Transverse colon (tissue), 3 donors: ENCODE results near the gene FGF3.

Experiments used
- CTCF ChIP-seq, 5 experiments: fragments of 200-600 bp in 3 of 5; fragments of 450-650 bp in 2 of 5; sonication (generic) in 3 of 5; IDR thresholded peaks; 1 replicate in 2 of 5; 2 replicates in 3 of 5; pipeline ENCODE4 v1.5.1; 2016 to 2017; ENCODE audit warnings: antibody characterized with exemption in 5 of 5, inconsistent platforms in 3 of 5, mild to moderate bottlenecking in 2 of 5, moderate library complexity in 1 of 5
- POLR2A ChIP-seq: fragments of 450-650 bp; IDR thresholded peaks from one replicate; pipeline ENCODE4 v1.6.1; 2016; ENCODE audit warnings: antibody characterized with exemption, mild to moderate bottlenecking, moderate library complexity

GRCh38 chr11:69797156-69797555 lies 22.1 kb downstream of the FGF3 start:
- TF ChIP-seq CTCF (IDR thresholded peaks at IDR 0.05): no peak
- TF ChIP-seq POLR2A: no peak
